K562 (cell line): ENCODE data around the gene SGPL1. TPM values are rescaled to one million over a fixed set of nuclear protein-coding genes. Genes with fewer than 3 reads are reported as not detected.

Experiments used
- CLOCK ChIP-seq: fragments of 250-450 bp; sonication (Bioruptor Pico); IDR thresholded peaks from 2 replicates; pipeline ENCODE4 v1.4.0; 2020; ENCODE audit warnings: mild to moderate bottlenecking, moderate library complexity, borderline replicate concordance
- E2F8 ChIP-seq: fragments of 450-650 bp; IDR thresholded peaks from 2 replicates; pipeline ENCODE4 v1.7.1; 2018; ENCODE audit warnings: mild to moderate bottlenecking, low read depth; ENCODE audit not compliant: partially characterized antibody
- L3MBTL2 ChIP-seq: fragments of 450-650 bp; IDR thresholded peaks from 2 replicates; pipeline ENCODE4 v1.6.1; 2016; ENCODE audit warnings: mild to moderate bottlenecking, moderate library complexity
- MIER1 ChIP-seq: fragments of 450-650 bp; IDR thresholded peaks from 2 replicates; pipeline ENCODE4 v1.6.1; 2016; ENCODE audit warnings: antibody characterized with exemption, mild to moderate bottlenecking, low read depth
- MXI1 ChIP-seq: IDR thresholded peaks from 2 replicates; pipeline ENCODE4 v1.6.1; 2011; ENCODE audit warnings: low read depth, mild to moderate bottlenecking, improper control_type of control experiment, low read length
- RBM14 ChIP-seq: fragments of 200-400 bp; formaldehyde crosslinking; IDR thresholded peaks from 2 replicates; pipeline ENCODE4 v1.6.1; 2018; ENCODE audit warnings: low read depth, mild to moderate bottlenecking, low read length, moderate library complexity, borderline replicate concordance; ENCODE audit not compliant: insufficient read depth
- RNF2 ChIP-seq: sonication (generic); IDR thresholded peaks from 2 replicates; pipeline ENCODE4 v1.6.1; 2016
- SAFB ChIP-seq: fragments of 200-400 bp; formaldehyde crosslinking; IDR thresholded peaks from 2 replicates; pipeline ENCODE4 v1.6.1; 2017; ENCODE audit warnings: low read depth, low read length, borderline replicate concordance
- ZC3H4 ChIP-seq: sonication (generic); formaldehyde crosslinking; IDR thresholded peaks from 2 replicates; pipeline ENCODE4 v1.9.0; 2021; ENCODE audit warnings: missing genetic modification reagents, borderline replicate concordance
- polyA plus RNA-seq, 8 experiments: library from polyadenylated mRNA; depleted of rRNA in 4 of 8; stranded (reverse) in 5 of 8; unstranded in 3 of 8; fragments of >200 nt; fragmentation: Nextera tagmentation in 2 of 8; fragmentation: Illumina TruSeq in 1 of 8; extraction: Ambion mirVana in 2 of 8; extraction: Trizol in 1 of 8; gene quantifications; 2 replicates each; pipeline versions ENCODE4 v1.2.1 to v1.2.3, GENCODE V29; 2011 to 2014; ENCODE audit warnings: inconsistent platforms in 1 of 8, missing spikeins in 1 of 8
- total RNA-seq, 7 experiments: library from RNA; depleted of rRNA in 6 of 7; stranded (reverse); fragments of >200 nt in 6 of 7; fragmentation: Illumina TruSeq in 2 of 7; extraction: Trizol in 2 of 7; gene quantifications; 2 replicates each; pipeline versions ENCODE4 v1.2.1 to v1.2.3, GENCODE V29; 2011 to 2021; ENCODE audit warnings: low replicate concordance in 1 of 7

Gene SGPL1
- total and polyA plus RNA-seq, 9 of the 15 experiments (the other 6 are each of a cell fraction or from before 2014, with no cell fraction given), result 6.0 to 18.0 (median 8.7) TPM

GRCh38 chr10:70889291-70889690 is 73.5 kb downstream of the SGPL1 start (continued):
- TF ChIP-seq CLOCK (CRISPR knock-in tag), result no peak
- no peak for TF ChIP-seq RBM14
- no peak for TF ChIP-seq SAFB
- no peak for TF ChIP-seq E2F8
- TF ChIP-seq L3MBTL2, result no peak
- TF ChIP-seq MIER1, result no peak
- no peak for TF ChIP-seq RNF2
- TF ChIP-seq ZC3H4, result no peak
- no peak for TF ChIP-seq MXI1
